OCI-LY7 (cell line): Measurements from ENCODE around the gene AIRE. TPM values are rescaled to one million over a fixed set of nuclear protein-coding genes. Genes with fewer than 3 reads are reported as not detected.

Experiments
- BruUV-seq: library from RNA; stranded (reverse); fragments of 400-500 nt; replicated peaks from 2 replicates; lab custom pipeline; 2021; lab: Mats Ljungman, UMichigan
- CTCF ChIA-PET: fragments of 300-600 bp; sonication (Branson Sonifier 250); formaldehyde crosslinking; loops from one replicate; lab custom pipeline; 2022; ENCODE audit warnings: antibody characterized with exemption; ENCODE audit not compliant: unreplicated experiment; lab: Charles Lee
- POLR2A ChIA-PET: fragments of 300-600 bp; sonication (Branson Sonifier 250); formaldehyde crosslinking; loops from one replicate; lab custom pipeline; 2022; ENCODE audit warnings: antibody characterized with exemption; lab: Charles Lee
- DNase-seq: peaks from one replicate; pipeline ENCODE4 v3.0.0-alpha.2; 2015; ENCODE audit warnings: low spot score
- H2AFZ ChIP-seq: fragments of 200-600 bp; sonication (generic), shearing (Covaris generic); 2 replicates; pipeline ENCODE4 v1.6.1; 2014; ENCODE audit warnings: mild to moderate bottlenecking, antibody characterized with exemption, low read length, moderate library complexity
- H3K27ac ChIP-seq: fragments of 200-600 bp; sonication (generic); 2 replicates; pipeline ENCODE4 v1.5.1; 2014; ENCODE audit warnings: mixed run types, low read depth, mild to moderate bottlenecking, moderate library complexity, low read length, inconsistent platforms; ENCODE audit not compliant: poor library complexity, severe bottlenecking
- H3K36me3 ChIP-seq: fragments of 200-600 bp; sonication (generic); 2 replicates; pipeline ENCODE4 v1.6.1; 2014; ENCODE audit warnings: mild to moderate bottlenecking, antibody characterized with exemption, low read length, moderate library complexity, mixed read lengths; ENCODE audit not compliant: insufficient read depth
- H3K4me1 ChIP-seq: fragments of 200-600 bp; sonication (generic); 2 replicates; pipeline ENCODE4 v1.5.1; 2014; ENCODE audit warnings: mild to moderate bottlenecking, low read length; ENCODE audit not compliant: insufficient read depth, poor library complexity, severe bottlenecking
- H3K4me2 ChIP-seq: fragments of 200-600 bp; sonication (generic); 2 replicates; pipeline ENCODE4 v1.6.1; 2014; ENCODE audit warnings: mild to moderate bottlenecking, low read length
- H3K4me3 ChIP-seq: fragments of 200-600 bp; sonication (generic); 2 replicates; pipeline ENCODE4 v1.5.1; 2014; ENCODE audit warnings: mild to moderate bottlenecking, low read depth, low read length; ENCODE audit not compliant: poor library complexity, severe bottlenecking
- H3K79me2 ChIP-seq: fragments of 200-600 bp; sonication (generic); 2 replicates; pipeline ENCODE4 v1.6.1; 2016; ENCODE audit warnings: low read depth, mild to moderate bottlenecking, low read length, moderate library complexity, mixed read lengths; ENCODE audit not compliant: insufficient read depth
- H3K9me2 ChIP-seq: fragments of 200-600 bp; sonication (generic); 2 replicates; pipeline ENCODE4 v1.6.1; 2016; ENCODE audit warnings: mild to moderate bottlenecking, low read length, mixed read lengths; ENCODE audit not compliant: insufficient read depth
- H3K9me3 ChIP-seq: fragments of 200-600 bp; sonication (generic); 2 replicates; pipeline ENCODE4 v1.6.1; 2014; ENCODE audit warnings: mild to moderate bottlenecking, mixed run types, low read length, mixed read lengths
- H4K20me1 ChIP-seq: fragments of 200-600 bp; sonication (generic); 2 replicates; pipeline ENCODE4 v1.6.1; 2014; ENCODE audit warnings: mild to moderate bottlenecking, antibody characterized with exemption, low read length, moderate library complexity, mixed read lengths; ENCODE audit not compliant: insufficient read depth
- EZH2phosphoT487 ChIP-seq: fragments of 200-600 bp; sonication (generic); IDR thresholded peaks from 2 replicates; pipeline ENCODE4 v1.6.1; 2018; ENCODE audit warnings: low read depth, borderline replicate concordance, mild to moderate bottlenecking, mixed run types, antibody characterized with exemption, low read length, moderate library complexity, mixed read lengths
- intact Hi-C: fragments of 100-400 bp; cut with micrococcal nuclease; formaldehyde crosslinking; loops from one replicate; pipeline ENCODE4 v1.10.0; 2022; ENCODE audit not compliant: unreplicated experiment
- total RNA-seq, 2 experiments: library from RNA; depleted of rRNA in 1 of 2; stranded (reverse); fragments of >200 nt in 1 of 2; shearing (Covaris generic) in 1 of 2; gene quantifications; 2 replicates each; pipeline ENCODE4 v1.2.3, GENCODE V29; 2014 to 2022
- TF ChIP-seq, protein P1 (sequence below): fragments of 200-600 bp; sonication (generic); conservative IDR thresholded peaks from 2 replicates; pipeline ENCODE4 v1.5.1; 2014; ENCODE audit warnings: mild to moderate bottlenecking, antibody characterized with exemption, low read length, moderate library complexity, mixed read lengths

The AIRE gene
- total RNA-seq, 2 experiments from 2014 or later, result not detected

DNA sequence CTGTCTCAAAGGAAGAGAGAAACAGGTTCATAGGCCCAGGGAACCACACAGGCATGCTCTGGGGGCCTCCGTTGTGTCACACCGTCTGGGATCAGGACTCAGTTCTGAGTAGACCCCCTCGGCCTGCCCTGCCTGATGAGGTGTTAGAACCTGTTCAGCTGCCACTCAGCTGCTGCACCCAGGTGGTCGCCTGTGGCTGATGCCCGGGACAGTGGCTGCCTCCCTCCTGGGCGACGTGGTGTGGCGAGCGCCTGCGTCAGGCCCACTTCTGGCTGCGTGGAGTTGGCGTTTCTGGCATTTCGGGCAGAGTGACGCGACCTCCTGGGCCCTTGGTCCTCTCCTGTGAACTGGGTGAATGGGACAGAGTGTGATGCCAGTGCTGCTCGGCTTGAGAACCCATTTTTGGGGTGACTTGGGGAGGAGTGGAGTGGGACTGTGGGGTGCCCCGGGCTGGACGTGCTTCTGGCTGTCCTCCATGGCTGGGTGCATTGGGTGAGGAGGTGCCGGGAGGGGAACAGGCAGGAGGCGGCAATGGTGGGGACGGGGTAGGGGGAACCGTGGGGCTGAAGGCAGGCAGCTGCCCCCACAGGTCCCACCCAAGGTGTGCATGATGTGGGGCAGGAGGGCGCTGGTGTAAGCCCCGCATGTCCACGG lies 42.7 kb downstream of the AIRE start:
- DNase-seq, result no peak
- no peaks in the 10 kb centered on the region for H3K9me3 ChIP-seq
- ChIA-PET CTCF (no interaction called here), POLR2A (no interaction called here)
- no peak overlapping the region for H2AFZ ChIP-seq
- H3K4me3 ChIP-seq, result no peak overlapping the region
- H3K9me2 ChIP-seq, result no peaks in the 10 kb centered on the region
- intact Hi-C loops, result no loop called here
- no peak overlapping the region for H3K4me2 ChIP-seq
- no peak for TF ChIP-seq EZH2phosphoT487
- TF ChIP-seq, protein P1, sequence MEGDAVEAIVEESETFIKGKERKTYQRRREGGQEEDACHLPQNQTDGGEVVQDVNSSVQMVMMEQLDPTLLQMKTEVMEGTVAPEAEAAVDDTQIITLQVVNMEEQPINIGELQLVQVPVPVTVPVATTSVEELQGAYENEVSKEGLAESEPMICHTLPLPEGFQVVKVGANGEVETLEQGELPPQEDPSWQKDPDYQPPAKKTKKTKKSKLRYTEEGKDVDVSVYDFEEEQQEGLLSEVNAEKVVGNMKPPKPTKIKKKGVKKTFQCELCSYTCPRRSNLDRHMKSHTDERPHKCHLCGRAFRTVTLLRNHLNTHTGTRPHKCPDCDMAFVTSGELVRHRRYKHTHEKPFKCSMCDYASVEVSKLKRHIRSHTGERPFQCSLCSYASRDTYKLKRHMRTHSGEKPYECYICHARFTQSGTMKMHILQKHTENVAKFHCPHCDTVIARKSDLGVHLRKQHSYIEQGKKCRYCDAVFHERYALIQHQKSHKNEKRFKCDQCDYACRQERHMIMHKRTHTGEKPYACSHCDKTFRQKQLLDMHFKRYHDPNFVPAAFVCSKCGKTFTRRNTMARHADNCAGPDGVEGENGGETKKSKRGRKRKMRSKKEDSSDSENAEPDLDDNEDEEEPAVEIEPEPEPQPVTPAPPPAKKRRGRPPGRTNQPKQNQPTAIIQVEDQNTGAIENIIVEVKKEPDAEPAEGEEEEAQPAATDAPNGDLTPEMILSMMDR, result no peak
- H4K20me1 ChIP-seq, result no peaks in the 10 kb centered on the region
- peaks cover 25% of the 10 kb centered on the region; the same call in 1 of the 2 replicates for H3K36me3 ChIP-seq
- H3K4me1 ChIP-seq, result no peaks in the 10 kb centered on the region
- BruUV-seq, result no TSS peak
- no peaks in the 10 kb centered on the region for H3K79me2 ChIP-seq
- no peak overlapping the region for H3K27ac ChIP-seq

DNA sequence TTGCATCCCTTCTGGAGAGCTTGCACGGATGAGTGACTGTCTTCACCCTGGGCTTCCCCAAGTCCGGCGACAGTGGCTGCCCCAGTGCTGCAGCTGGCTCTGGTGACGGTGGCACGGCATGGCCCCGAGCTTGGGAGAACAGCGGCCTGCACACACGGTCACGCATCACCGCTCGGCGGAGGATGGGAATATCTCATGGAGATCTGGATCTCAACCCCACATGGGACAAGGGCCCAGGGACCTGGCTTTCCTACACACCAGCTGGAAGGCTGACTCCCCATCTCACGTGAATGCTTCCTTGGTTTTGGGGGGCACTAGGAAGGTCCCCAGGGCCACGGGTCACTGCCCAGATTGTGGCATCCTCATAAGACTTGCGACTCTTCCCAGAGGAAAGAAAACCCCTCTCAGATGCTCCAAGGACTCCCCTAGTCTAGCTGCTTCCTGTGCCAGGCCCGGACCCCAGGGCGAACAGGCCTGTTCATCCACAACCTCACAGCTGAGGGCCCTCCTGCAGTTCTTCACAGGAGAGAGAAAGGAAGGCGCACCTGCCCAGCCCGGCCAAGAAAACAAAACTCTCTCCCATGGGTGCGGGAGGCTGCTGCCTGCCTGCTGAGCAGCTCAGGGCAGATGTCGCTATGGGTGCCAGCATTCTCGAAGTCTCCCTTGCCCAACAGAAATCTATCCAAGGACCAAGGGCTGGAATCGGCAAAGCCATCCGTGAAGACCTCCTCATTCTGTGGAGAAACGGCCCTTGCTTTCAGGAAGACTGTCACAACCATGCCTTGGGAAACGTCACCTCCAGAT lies 43.6 kb downstream of the AIRE start:
- CTCF ChIA-PET, result no interaction called here
- no TSS peak for BruUV-seq
- Histone ChIP-seq H3K9me2 (no peaks in the 10 kb centered on the region), H2AFZ (no peak overlapping the region), H3K79me2 (no peaks in the 10 kb centered on the region), H3K4me2 (no peak overlapping the region), H3K27ac (no peak overlapping the region), H3K4me1 (no peaks in the 10 kb centered on the region), H3K9me3 (no peaks in the 10 kb centered on the region), H3K36me3 (peaks cover 17% of the 10 kb centered on the region; the same call in 1 of the 2 replicates), H3K4me3 (no peak overlapping the region), H4K20me1 (no peaks in the 10 kb centered on the region)
- TF ChIP-seq, protein P1, result no peak
- no peak for TF ChIP-seq EZH2phosphoT487
- POLR2A ChIA-PET, result no interaction called here
- intact Hi-C loops, result no loop called here
- DNase-seq, result no peak
